OCI-LY1 (cell line): Measurements from ENCODE around the gene COMMD2.

ENCODE experiments used
- H2AFZ ChIP-seq: fragments of 200-600 bp; sonication (generic), shearing (Covaris generic); 2 replicates; pipeline ENCODE4 v1.6.0; 2014; ENCODE audit warnings: antibody characterized with exemption, mild to moderate bottlenecking, low read length
- H3F3A ChIP-seq: fragments of 200-600 bp; sonication (generic), shearing (Covaris generic); 2 replicates; pipeline ENCODE4 v1.6.0; 2014; ENCODE audit warnings: mild to moderate bottlenecking, antibody characterized with exemption, low read length, moderate library complexity; ENCODE audit not compliant: insufficient read depth
- H3K27ac ChIP-seq: fragments of 200-600 bp; sonication (generic); 2 replicates; pipeline ENCODE4 v1.5.1; 2014; ENCODE audit warnings: low read length, mixed run types, mild to moderate bottlenecking, low read depth; ENCODE audit not compliant: poor library complexity, severe bottlenecking
- H3K27me3 ChIP-seq: fragments of 200-600 bp; sonication (generic); 2 replicates; pipeline ENCODE4 v1.6.0; 2014; ENCODE audit warnings: antibody characterized with exemption, mild to moderate bottlenecking, low read length, moderate library complexity; ENCODE audit not compliant: insufficient read depth
- H3K36me3 ChIP-seq: fragments of 200-600 bp; sonication (generic); 2 replicates; pipeline ENCODE4 v1.6.1; 2014; ENCODE audit warnings: mild to moderate bottlenecking, antibody characterized with exemption, low read length, moderate library complexity, mixed read lengths; ENCODE audit not compliant: insufficient read depth
- H3K4me1 ChIP-seq: fragments of 200-600 bp; sonication (generic); 2 replicates; pipeline ENCODE4 v1.5.1; 2014; ENCODE audit warnings: mild to moderate bottlenecking, low read length, moderate library complexity; ENCODE audit not compliant: insufficient read depth, severe bottlenecking
- H3K4me2 ChIP-seq: fragments of 200-600 bp; sonication (generic), shearing (Covaris generic); 2 replicates; pipeline ENCODE4 v1.6.1; 2014; ENCODE audit warnings: low read length
- H3K4me3 ChIP-seq: fragments of 200-600 bp; sonication (generic); 2 replicates; pipeline ENCODE4 v1.5.1; 2014; ENCODE audit warnings: low read length, low read depth, mild to moderate bottlenecking, mixed read lengths; ENCODE audit not compliant: poor library complexity, severe bottlenecking
- H3K79me2 ChIP-seq: fragments of 200-600 bp; shearing (Covaris generic); 2 replicates; pipeline ENCODE4 v1.6.1; 2016; ENCODE audit warnings: mixed run types, low read length, mixed read lengths; ENCODE audit not compliant: insufficient read depth
- H3K9ac ChIP-seq: fragments of 200-600 bp; sonication (generic), shearing (Covaris generic); 2 replicates; pipeline ENCODE4 v1.6.1; 2014; ENCODE audit warnings: mild to moderate bottlenecking, low read length, mixed read lengths
- H3K9me2 ChIP-seq: fragments of 200-600 bp; sonication (generic), shearing (Covaris generic); 2 replicates; pipeline ENCODE4 v1.6.1; 2014; ENCODE audit warnings: low read depth, mild to moderate bottlenecking, low read length, mixed read lengths
- H3K9me3 ChIP-seq: fragments of 200-600 bp; shearing (Covaris generic); 2 replicates; pipeline ENCODE4 v1.6.1; 2014; ENCODE audit warnings: low read length, mixed read lengths
- H4K20me1 ChIP-seq: fragments of 200-600 bp; sonication (generic), shearing (Covaris generic); 2 replicates; pipeline ENCODE4 v1.6.0; 2016; ENCODE audit warnings: mild to moderate bottlenecking, low read length; ENCODE audit not compliant: insufficient read depth
- EZH2 ChIP-seq: fragments of 200-600 bp; sonication (generic), shearing (Covaris generic); IDR thresholded peaks from 2 replicates; pipeline ENCODE4 v1.8.0; 2017; ENCODE audit warnings: borderline replicate concordance, mixed run types, mild to moderate bottlenecking, antibody characterized with exemption, low read length, moderate library complexity, mixed read lengths
- TF ChIP-seq, protein P1 (sequence below): fragments of 200-600 bp; sonication (generic), shearing (Covaris generic); IDR thresholded peaks from 2 replicates; pipeline ENCODE4 v1.5.1; 2017; ENCODE audit warnings: mild to moderate bottlenecking, antibody characterized with exemption, low read length, moderate library complexity, mixed read lengths

The COMMD2 gene

DNA sequence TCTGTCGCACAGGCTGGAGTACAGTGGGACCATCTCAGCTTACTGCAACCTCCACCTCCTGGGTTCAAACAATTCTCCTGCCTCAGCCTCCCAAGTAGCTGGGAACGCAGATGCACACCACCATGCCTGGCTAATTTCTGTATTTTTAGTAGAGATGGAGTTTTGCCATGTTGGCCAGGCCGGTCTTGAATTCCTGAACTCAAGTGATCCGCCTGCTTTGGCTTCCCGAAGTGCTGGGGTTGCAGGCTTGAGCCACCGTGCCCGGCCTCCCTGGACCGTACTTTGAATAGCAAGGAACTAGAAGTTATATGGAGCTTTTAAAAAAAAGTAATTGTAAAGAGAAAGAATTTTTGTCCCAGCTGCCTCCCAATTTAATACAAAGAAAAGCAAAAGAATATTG is 48.4 kb upstream of the COMMD2 start:
- Histone ChIP-seq H3K4me1 (no peaks in the 10 kb centered on the region), H3K79me2 (no peaks in the 10 kb centered on the region), H3K27me3 (no peaks in the 10 kb centered on the region), H3K9me3 (no peaks in the 10 kb centered on the region), H3K4me2 (no peak overlapping the region), H3K27ac (no peak overlapping the region), H3K36me3 (no peaks in the 10 kb centered on the region), H3K9me2 (no peaks in the 10 kb centered on the region), H4K20me1 (no peaks in the 10 kb centered on the region), H3K4me3 (no peak overlapping the region), H2AFZ (no peak overlapping the region), H3K9ac (no peak overlapping the region), H3F3A (no peaks in the 10 kb centered on the region)
- TF ChIP-seq EZH2: no peak
- TF ChIP-seq, protein P1, sequence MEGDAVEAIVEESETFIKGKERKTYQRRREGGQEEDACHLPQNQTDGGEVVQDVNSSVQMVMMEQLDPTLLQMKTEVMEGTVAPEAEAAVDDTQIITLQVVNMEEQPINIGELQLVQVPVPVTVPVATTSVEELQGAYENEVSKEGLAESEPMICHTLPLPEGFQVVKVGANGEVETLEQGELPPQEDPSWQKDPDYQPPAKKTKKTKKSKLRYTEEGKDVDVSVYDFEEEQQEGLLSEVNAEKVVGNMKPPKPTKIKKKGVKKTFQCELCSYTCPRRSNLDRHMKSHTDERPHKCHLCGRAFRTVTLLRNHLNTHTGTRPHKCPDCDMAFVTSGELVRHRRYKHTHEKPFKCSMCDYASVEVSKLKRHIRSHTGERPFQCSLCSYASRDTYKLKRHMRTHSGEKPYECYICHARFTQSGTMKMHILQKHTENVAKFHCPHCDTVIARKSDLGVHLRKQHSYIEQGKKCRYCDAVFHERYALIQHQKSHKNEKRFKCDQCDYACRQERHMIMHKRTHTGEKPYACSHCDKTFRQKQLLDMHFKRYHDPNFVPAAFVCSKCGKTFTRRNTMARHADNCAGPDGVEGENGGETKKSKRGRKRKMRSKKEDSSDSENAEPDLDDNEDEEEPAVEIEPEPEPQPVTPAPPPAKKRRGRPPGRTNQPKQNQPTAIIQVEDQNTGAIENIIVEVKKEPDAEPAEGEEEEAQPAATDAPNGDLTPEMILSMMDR: no peak

DNA sequence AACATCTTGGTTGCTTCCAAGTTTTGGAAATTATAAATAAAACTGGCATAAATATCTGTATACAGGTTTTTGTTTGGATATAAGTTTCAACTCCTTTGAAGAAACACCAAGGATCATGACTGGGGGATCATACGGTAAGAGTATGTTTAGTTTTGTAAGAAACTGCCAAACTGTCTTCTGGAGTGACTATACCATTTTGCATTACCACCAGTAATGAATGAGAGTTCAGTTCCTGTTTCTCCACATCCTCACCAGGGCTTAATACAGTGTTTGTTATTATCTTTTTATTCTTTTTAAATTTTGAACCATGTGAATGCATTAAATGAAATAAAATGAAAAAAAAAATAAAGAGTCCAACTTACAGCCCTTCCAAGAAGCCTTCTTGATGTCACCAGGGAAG is 43.7 kb upstream of the COMMD2 start:
- TF ChIP-seq, protein P1: no peak
- no peak for TF ChIP-seq EZH2
- Histone ChIP-seq H3K4me1 (no peaks in the 10 kb centered on the region), H3K36me3 (no peaks in the 10 kb centered on the region), H3K27ac (no peak overlapping the region), H3K4me2 (no peak overlapping the region), H4K20me1 (no peaks in the 10 kb centered on the region), H2AFZ (no peak overlapping the region), H3K9me2 (no peaks in the 10 kb centered on the region), H3K4me3 (no peak overlapping the region), H3K79me2 (no peaks in the 10 kb centered on the region), H3K9me3 (no peaks in the 10 kb centered on the region), H3F3A (no peaks in the 10 kb centered on the region), H3K9ac (no peak overlapping the region), H3K27me3 (0 out of 2 replicates have a peak, but pooled peaks cover 4% of the 10 kb centered on the region)

DNA sequence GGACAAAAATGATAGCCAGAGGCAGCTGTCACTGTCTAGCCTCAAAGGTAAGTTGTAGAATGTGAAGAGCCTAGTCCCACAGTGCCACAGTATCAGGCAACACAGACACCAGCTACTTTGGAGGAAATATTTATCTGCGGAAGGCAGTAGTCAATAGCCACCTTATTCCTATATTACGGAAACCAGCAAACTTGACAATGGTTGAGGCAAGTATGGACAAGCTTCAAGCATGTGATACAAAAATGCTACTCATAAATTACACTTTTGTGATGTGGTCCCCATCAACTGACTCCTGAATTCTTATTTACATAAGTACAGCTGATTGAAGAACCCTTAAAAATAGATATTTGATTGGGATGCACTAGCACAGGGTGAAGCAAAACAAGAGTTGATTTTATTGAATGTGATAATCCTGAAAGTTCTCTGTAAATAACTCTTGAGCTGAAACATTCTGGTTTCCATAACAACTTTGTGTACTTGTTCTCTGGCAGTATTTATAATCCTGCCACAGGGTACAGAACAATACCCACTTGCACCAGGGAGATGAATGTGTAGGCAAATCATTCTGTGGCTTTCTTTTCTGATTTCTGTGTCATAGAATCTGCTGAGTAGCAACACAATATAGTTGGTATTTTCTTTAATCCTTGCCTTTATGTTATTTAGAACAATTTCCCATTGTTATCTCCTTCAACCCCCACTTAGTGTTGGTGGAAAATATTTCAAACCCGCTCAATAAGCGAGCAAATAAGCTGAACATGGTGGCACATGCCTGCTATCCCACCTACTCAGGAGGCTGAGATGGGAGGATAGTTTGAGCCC is 40.4 kb upstream of the COMMD2 start, which contains the start of gene ANKUB1:
Gene ANKUB1, minus strand, starts transcription at position 103 of the 819 bp plus-strand sequence. CDS start 188 bp downstream, outside the sequence.
- Histone ChIP-seq H3K27me3 (0 out of 2 replicates have a peak, but pooled peaks cover 4% of the 10 kb centered on the region), H4K20me1 (no peaks in the 10 kb centered on the region), H2AFZ (no peak within 1 kb of the TSS), H3K4me1 (no peaks in the 10 kb centered on the region), H3K9ac (no peak within 1 kb of the TSS), H3K9me3 (no peaks in the 10 kb centered on the region), H3K4me2 (no peak within 1 kb of the TSS), H3F3A (no peaks in the 10 kb centered on the region), H3K36me3 (no peaks in the 10 kb centered on the region), H3K9me2 (no peaks in the 10 kb centered on the region), H3K27ac (no peak within 1 kb of the TSS), H3K79me2 (no peaks in the 10 kb centered on the region), H3K4me3 (no peak within 1 kb of the TSS)
- TF ChIP-seq, protein P1: no peak
- TF ChIP-seq EZH2: no peak
